ENCODE measurements around the gene YWHAE.

Gene YWHAE

DNA sequence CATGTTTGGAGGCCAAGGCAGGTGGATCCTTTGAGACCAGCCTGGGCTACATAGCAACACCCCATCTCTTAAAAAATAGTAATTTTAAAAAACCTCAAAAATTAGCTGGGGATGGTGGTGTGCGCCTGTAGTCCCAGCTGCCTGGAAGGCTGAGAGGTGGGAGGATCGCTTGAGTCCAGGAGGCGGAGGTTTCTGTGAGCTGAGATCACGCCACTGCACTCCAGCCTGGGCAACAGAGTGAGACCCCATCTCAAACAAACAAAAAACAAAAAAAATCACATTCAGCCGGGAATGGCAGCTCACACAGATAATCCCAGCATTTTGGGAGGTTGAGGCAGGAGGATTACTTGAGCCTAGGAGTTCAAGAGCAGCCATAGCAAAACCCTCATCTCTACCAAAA is 16.4 kb upstream of the YWHAE start:
- no peak overlapping the region for H3K9ac ChIP-seq (ENCODE audit: low read length)
- H3K9me3 ChIP-seq (ENCODE audit: low read length) = no peaks in the 10 kb centered on the region
- no peaks in the 10 kb centered on the region for H3K9me2 ChIP-seq (ENCODE audit: low read depth, low read length)
- H3K36me3 ChIP-seq (ENCODE audit: insufficient read depth, low read length) = peaks cover 14% of the 10 kb centered on the region
- no peak overlapping the region for H3K4me3 ChIP-seq (ENCODE audit: low read depth, low read length, poor library complexity, severe bottlenecking)
- H3K79me2 ChIP-seq (ENCODE audit: insufficient read depth, low read length) = no peaks in the 10 kb centered on the region
- peaks cover 8% of the 10 kb centered on the region for H3K4me1 ChIP-seq (ENCODE audit: insufficient read depth, low read length, severe bottlenecking)
- no peak overlapping the region for H3K4me2 ChIP-seq (ENCODE audit: low read length)
- no peak overlapping the region for H2AFZ ChIP-seq (ENCODE audit: low read length)
- H3K27ac ChIP-seq (ENCODE audit: low read depth, low read length, poor library complexity, severe bottlenecking) = no peak overlapping the region
- 0 out of 2 replicates have a peak, but pooled peaks cover 9% of the 10 kb centered on the region for H3K27me3 ChIP-seq (ENCODE audit: insufficient read depth, low read length)
- TF ChIP-seq, protein P1, sequence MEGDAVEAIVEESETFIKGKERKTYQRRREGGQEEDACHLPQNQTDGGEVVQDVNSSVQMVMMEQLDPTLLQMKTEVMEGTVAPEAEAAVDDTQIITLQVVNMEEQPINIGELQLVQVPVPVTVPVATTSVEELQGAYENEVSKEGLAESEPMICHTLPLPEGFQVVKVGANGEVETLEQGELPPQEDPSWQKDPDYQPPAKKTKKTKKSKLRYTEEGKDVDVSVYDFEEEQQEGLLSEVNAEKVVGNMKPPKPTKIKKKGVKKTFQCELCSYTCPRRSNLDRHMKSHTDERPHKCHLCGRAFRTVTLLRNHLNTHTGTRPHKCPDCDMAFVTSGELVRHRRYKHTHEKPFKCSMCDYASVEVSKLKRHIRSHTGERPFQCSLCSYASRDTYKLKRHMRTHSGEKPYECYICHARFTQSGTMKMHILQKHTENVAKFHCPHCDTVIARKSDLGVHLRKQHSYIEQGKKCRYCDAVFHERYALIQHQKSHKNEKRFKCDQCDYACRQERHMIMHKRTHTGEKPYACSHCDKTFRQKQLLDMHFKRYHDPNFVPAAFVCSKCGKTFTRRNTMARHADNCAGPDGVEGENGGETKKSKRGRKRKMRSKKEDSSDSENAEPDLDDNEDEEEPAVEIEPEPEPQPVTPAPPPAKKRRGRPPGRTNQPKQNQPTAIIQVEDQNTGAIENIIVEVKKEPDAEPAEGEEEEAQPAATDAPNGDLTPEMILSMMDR (IDR thresholded peaks at IDR 0.05; ENCODE audit: low read length) = no peak
- TF ChIP-seq EZH2 (IDR thresholded peaks at IDR 0.05; ENCODE audit: borderline replicate concordance, low read length) = no peak
- peaks cover 3% of the 10 kb centered on the region; the same call in 1 of the 2 replicates for H3F3A ChIP-seq (ENCODE audit: insufficient read depth, low read length)
- no peaks in the 10 kb centered on the region for H4K20me1 ChIP-seq (ENCODE audit: insufficient read depth, low read length)

DNA sequence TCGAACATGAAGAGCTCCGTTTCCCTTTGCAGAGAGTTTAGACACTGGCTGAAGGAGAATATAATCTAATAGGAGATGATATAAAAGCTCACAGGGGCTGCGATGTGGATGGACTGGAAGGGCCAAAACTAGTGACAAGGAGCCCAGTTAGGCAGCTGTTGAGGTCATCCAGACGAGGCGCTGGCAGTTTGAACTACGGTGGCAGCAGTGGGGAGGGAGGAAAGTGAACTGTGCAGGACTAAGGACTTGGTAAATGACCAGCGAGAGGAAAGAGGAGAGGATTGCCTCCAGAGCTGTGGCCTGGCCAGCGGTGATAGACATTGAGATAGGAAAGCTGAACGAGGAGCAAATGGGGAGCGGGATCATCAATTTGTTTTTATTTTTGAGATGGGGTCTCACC is 14.6 kb upstream of the YWHAE start:
- Histone ChIP-seq H3K9ac (ENCODE audit: low read length) (no peak overlapping the region), H3K27me3 (ENCODE audit: insufficient read depth, low read length) (0 out of 2 replicates have a peak, but pooled peaks cover 9% of the 10 kb centered on the region), H4K20me1 (ENCODE audit: insufficient read depth, low read length) (no peaks in the 10 kb centered on the region), H3K27ac (ENCODE audit: low read depth, low read length, poor library complexity, severe bottlenecking) (no peak overlapping the region), H3K4me2 (ENCODE audit: low read length) (no peak overlapping the region), H3K9me2 (ENCODE audit: low read depth, low read length) (no peaks in the 10 kb centered on the region), H3K79me2 (ENCODE audit: insufficient read depth, low read length) (no peaks in the 10 kb centered on the region), H2AFZ (ENCODE audit: low read length) (no peak overlapping the region), H3K4me3 (ENCODE audit: low read depth, low read length, poor library complexity, severe bottlenecking) (no peak overlapping the region), H3K9me3 (ENCODE audit: low read length) (no peaks in the 10 kb centered on the region), H3K36me3 (ENCODE audit: insufficient read depth, low read length) (no peaks in the 10 kb centered on the region), H3F3A (ENCODE audit: insufficient read depth, low read length) (no peaks in the 10 kb centered on the region), H3K4me1 (ENCODE audit: insufficient read depth, low read length, severe bottlenecking) (peaks cover 8% of the 10 kb centered on the region)
- TF ChIP-seq, protein P1 (IDR thresholded peaks at IDR 0.05; ENCODE audit: low read length) = no peak
- TF ChIP-seq EZH2 (IDR thresholded peaks at IDR 0.05; ENCODE audit: borderline replicate concordance, low read length) = no peak

DNA sequence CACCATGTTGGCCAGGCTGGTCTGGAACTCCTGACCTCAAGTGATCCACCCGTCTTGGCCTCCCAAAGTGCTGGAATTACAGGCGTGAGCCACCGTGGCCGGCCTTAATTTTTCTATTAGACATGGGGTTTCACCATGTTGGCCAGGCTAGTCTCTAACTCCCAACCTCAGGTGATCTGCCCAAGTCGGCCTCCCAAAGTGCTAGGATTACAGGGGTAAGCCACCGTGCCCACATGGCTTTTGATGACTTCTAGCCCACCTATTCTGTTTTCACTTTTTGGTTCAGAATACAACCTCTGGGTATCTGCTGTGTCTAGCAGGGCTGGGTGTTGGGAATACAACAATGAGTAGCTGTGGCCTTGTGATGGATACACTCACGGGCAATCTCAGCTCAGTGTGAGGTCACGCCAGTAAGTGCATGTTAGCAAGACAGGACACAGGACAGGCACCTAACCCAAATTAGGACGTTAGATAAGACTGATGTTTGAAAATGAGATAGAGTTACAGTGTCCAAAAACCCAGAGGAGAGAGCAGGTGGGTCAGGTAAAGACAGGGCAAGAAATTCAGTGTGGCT is 14.1 kb upstream of the YWHAE start:
- H3K9me3 ChIP-seq (ENCODE audit: low read length) = no peaks in the 10 kb centered on the region
- H3K9me2 ChIP-seq (ENCODE audit: low read depth, low read length) = no peaks in the 10 kb centered on the region
- H3K79me2 ChIP-seq (ENCODE audit: insufficient read depth, low read length) = no peaks in the 10 kb centered on the region
- no peaks in the 10 kb centered on the region for H3K36me3 ChIP-seq (ENCODE audit: insufficient read depth, low read length)
- H4K20me1 ChIP-seq (ENCODE audit: insufficient read depth, low read length) = no peaks in the 10 kb centered on the region
- H3K4me3 ChIP-seq (ENCODE audit: low read depth, low read length, poor library complexity, severe bottlenecking) = no peak overlapping the region
- H3K4me1 ChIP-seq (ENCODE audit: insufficient read depth, low read length, severe bottlenecking) = peaks cover 8% of the 10 kb centered on the region
- TF ChIP-seq, protein P1 (IDR thresholded peaks at IDR 0.05; ENCODE audit: low read length) = no peak
- no peak for TF ChIP-seq EZH2 (IDR thresholded peaks at IDR 0.05; ENCODE audit: borderline replicate concordance, low read length)
- H3F3A ChIP-seq (ENCODE audit: insufficient read depth, low read length) = no peaks in the 10 kb centered on the region
- 0 out of 2 replicates have a peak, but pooled peaks cover 9% of the 10 kb centered on the region for H3K27me3 ChIP-seq (ENCODE audit: insufficient read depth, low read length)
- no peak overlapping the region for H3K9ac ChIP-seq (ENCODE audit: low read length)
- H3K4me2 ChIP-seq (ENCODE audit: low read length) = no peak overlapping the region
- no peak overlapping the region for H2AFZ ChIP-seq (ENCODE audit: low read length)
- no peak overlapping the region for H3K27ac ChIP-seq (ENCODE audit: low read depth, low read length, poor library complexity, severe bottlenecking)

Measured in OCI-LY1 (cell line).